ENCODE measurements around the gene CAMK2B.

CAMK2B gene

DNA sequence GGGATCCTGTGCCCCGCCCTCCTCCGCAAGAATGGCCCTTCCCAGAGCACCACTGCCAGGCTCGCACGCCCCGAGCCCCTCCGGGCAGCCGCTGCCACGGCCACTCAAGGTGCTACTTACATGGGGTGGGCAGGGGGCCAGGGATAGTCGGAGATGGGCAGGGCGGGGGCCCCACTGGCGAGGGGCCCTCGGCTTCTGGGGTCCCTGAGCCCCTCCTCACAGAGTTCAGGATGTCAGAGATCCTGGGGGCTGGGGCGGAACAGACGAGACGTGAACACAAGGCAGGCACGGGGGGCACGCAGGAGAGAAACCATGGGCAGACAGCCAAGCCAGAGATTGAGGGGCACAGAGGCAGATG, 99.0 kb downstream of the CAMK2B start:
- no peaks in the 10 kb centered on the region for H3K27me3 ChIP-seq (replicated peaks; ENCODE audit: control insufficient read depth, insufficient read depth, low read length, poor library complexity, severe bottlenecking)
- no peaks in the 10 kb centered on the region for H3K36me3 ChIP-seq (ENCODE audit: control insufficient read depth, insufficient read depth, low read length)
- H3K4me3 ChIP-seq (ENCODE audit: insufficient read depth, low read depth, low read length, poor library complexity, severe bottlenecking), result no peak overlapping the region
- no peaks in the 10 kb centered on the region for H3K9me3 ChIP-seq (ENCODE audit: control insufficient read depth, low read length)
- no peaks in the 10 kb centered on the region for H3K4me1 ChIP-seq (ENCODE audit: control insufficient read depth, insufficient read depth, low read length, poor library complexity, severe bottlenecking)
- DNase-seq, result no peak
- H3K27ac ChIP-seq (ENCODE audit: insufficient read depth, low read length, poor library complexity, severe bottlenecking), result no peak overlapping the region

- DNase-seq, result no peak
- H3K36me3 ChIP-seq (ENCODE audit: control insufficient read depth, insufficient read depth, low read length), result no peaks in the 10 kb centered on the region
- no peak overlapping the region for H3K27ac ChIP-seq (ENCODE audit: insufficient read depth, low read length, poor library complexity, severe bottlenecking)
- no peak overlapping the region for H3K4me3 ChIP-seq (ENCODE audit: insufficient read depth, low read depth, low read length, poor library complexity, severe bottlenecking)
- no peaks in the 10 kb centered on the region for H3K9me3 ChIP-seq (ENCODE audit: control insufficient read depth, low read length)
- no peaks in the 10 kb centered on the region for H3K4me1 ChIP-seq (ENCODE audit: control insufficient read depth, insufficient read depth, low read length, poor library complexity, severe bottlenecking)
- H3K27me3 ChIP-seq (replicated peaks; ENCODE audit: control insufficient read depth, insufficient read depth, low read length, poor library complexity, severe bottlenecking), result no peaks in the 10 kb centered on the region
Observed at GRCh38 chr7:44225566-44226395, 99.6 kb downstream of the CAMK2B start.

- no peak for DNase-seq
- Histone ChIP-seq H3K36me3 (ENCODE audit: control insufficient read depth, insufficient read depth, low read length) (no peaks in the 10 kb centered on the region), H3K4me1 (ENCODE audit: control insufficient read depth, insufficient read depth, low read length, poor library complexity, severe bottlenecking) (no peaks in the 10 kb centered on the region), H3K27ac (ENCODE audit: insufficient read depth, low read length, poor library complexity, severe bottlenecking) (no peak overlapping the region), H3K4me3 (ENCODE audit: insufficient read depth, low read depth, low read length, poor library complexity, severe bottlenecking) (no peak overlapping the region), H3K27me3 (replicated peaks; ENCODE audit: control insufficient read depth, insufficient read depth, low read length, poor library complexity, severe bottlenecking) (no peaks in the 10 kb centered on the region), H3K9me3 (ENCODE audit: control insufficient read depth, low read length) (no peaks in the 10 kb centered on the region)
Observed at GRCh38 chr7:44224974-44225565, 100.3 kb downstream of the CAMK2B start.

- Histone ChIP-seq H3K27ac (ENCODE audit: insufficient read depth, low read length, poor library complexity, severe bottlenecking) (no peak overlapping the region), H3K4me3 (ENCODE audit: insufficient read depth, low read depth, low read length, poor library complexity, severe bottlenecking) (no peak overlapping the region), H3K4me1 (ENCODE audit: control insufficient read depth, insufficient read depth, low read length, poor library complexity, severe bottlenecking) (no peaks in the 10 kb centered on the region), H3K9me3 (ENCODE audit: control insufficient read depth, low read length) (no peaks in the 10 kb centered on the region), H3K27me3 (replicated peaks; ENCODE audit: control insufficient read depth, insufficient read depth, low read length, poor library complexity, severe bottlenecking) (no peaks in the 10 kb centered on the region), H3K36me3 (ENCODE audit: control insufficient read depth, insufficient read depth, low read length) (no peaks in the 10 kb centered on the region)
- no peak for DNase-seq
Observed at GRCh38 chr7:44224080-44224973, 101.1 kb downstream of the CAMK2B start.

GRCh38 chr7:44223362-44224079, 101.9 kb downstream of the CAMK2B start:
- Histone ChIP-seq H3K27me3 (replicated peaks; ENCODE audit: control insufficient read depth, insufficient read depth, low read length, poor library complexity, severe bottlenecking) (no peaks in the 10 kb centered on the region), H3K36me3 (ENCODE audit: control insufficient read depth, insufficient read depth, low read length) (no peaks in the 10 kb centered on the region), H3K9me3 (ENCODE audit: control insufficient read depth, low read length) (no peaks in the 10 kb centered on the region), H3K4me1 (ENCODE audit: control insufficient read depth, insufficient read depth, low read length, poor library complexity, severe bottlenecking) (no peaks in the 10 kb centered on the region), H3K27ac (ENCODE audit: insufficient read depth, low read length, poor library complexity, severe bottlenecking) (no peak overlapping the region), H3K4me3 (ENCODE audit: insufficient read depth, low read depth, low read length, poor library complexity, severe bottlenecking) (no peak overlapping the region)
- no peak for DNase-seq

GRCh38 chr7:44222776-44223261, 102.6 kb downstream of the CAMK2B start:
- Histone ChIP-seq H3K9me3 (ENCODE audit: control insufficient read depth, low read length) (no peaks in the 10 kb centered on the region), H3K4me3 (ENCODE audit: insufficient read depth, low read depth, low read length, poor library complexity, severe bottlenecking) (no peak overlapping the region), H3K27me3 (replicated peaks; ENCODE audit: control insufficient read depth, insufficient read depth, low read length, poor library complexity, severe bottlenecking) (no peaks in the 10 kb centered on the region), H3K36me3 (ENCODE audit: control insufficient read depth, insufficient read depth, low read length) (no peaks in the 10 kb centered on the region), H3K4me1 (ENCODE audit: control insufficient read depth, insufficient read depth, low read length, poor library complexity, severe bottlenecking) (no peaks in the 10 kb centered on the region), H3K27ac (ENCODE audit: insufficient read depth, low read length, poor library complexity, severe bottlenecking) (no peak overlapping the region)
- DNase-seq, result no peak

DNA sequence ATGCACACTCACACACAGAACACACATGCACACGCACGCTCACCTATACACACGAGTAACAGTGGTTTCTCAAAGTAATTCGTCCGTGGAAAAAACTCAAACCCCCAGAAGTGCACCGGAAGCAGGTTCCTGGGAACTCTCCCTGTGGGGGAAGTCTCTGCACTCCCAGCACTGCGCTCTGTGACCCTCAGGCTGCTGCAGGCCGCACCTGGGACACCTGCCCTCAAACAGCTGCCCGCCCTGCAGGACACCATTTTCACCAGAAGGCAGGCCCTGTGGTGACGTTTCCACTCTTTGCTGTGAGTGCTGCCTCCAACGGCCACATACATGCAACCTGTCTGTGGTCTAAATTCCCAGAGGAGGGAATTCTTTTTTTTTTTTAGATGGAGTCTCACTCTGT, 103.3 kb downstream of the CAMK2B start:
- no peak overlapping the region for H3K27ac ChIP-seq (ENCODE audit: insufficient read depth, low read length, poor library complexity, severe bottlenecking)
- H3K4me3 ChIP-seq (ENCODE audit: insufficient read depth, low read depth, low read length, poor library complexity, severe bottlenecking), result no peak overlapping the region
- H3K9me3 ChIP-seq (ENCODE audit: control insufficient read depth, low read length), result no peaks in the 10 kb centered on the region
- DNase-seq, result no peak
- no peaks in the 10 kb centered on the region for H3K4me1 ChIP-seq (ENCODE audit: control insufficient read depth, insufficient read depth, low read length, poor library complexity, severe bottlenecking)
- H3K36me3 ChIP-seq (ENCODE audit: control insufficient read depth, insufficient read depth, low read length), result no peaks in the 10 kb centered on the region
- no peaks in the 10 kb centered on the region for H3K27me3 ChIP-seq (replicated peaks; ENCODE audit: control insufficient read depth, insufficient read depth, low read length, poor library complexity, severe bottlenecking)

DNA sequence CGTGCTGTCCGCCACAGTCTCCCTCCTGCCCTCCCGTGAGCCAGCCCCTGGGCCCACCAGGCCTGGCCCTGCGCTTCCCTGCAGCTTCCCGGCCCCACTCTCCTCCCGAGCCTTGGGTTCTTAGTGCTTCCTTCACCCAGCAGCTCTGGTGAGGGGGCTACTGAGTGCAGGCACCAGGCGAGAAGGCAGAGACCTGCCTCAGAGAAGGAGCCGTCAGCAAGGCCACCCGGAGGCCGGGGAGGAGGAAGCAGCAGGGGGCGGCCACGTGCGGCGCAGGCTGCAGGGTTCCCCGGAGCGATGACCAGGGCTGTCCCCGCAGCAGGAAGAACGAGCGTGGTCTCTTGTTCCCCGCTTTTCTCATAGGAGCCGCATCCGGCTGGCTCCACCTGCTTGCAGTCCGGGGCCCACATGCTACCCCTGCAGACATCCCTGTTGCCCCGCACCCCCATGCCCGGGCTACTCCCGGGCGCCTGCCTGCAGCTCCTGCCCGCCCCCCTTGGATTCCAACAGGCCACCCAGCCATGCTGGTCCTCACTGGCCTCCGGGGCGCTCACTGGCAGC, 104.1 kb downstream of the CAMK2B start:
- no peaks in the 10 kb centered on the region for H3K27me3 ChIP-seq (replicated peaks; ENCODE audit: control insufficient read depth, insufficient read depth, low read length, poor library complexity, severe bottlenecking)
- DNase-seq, result no peak

GRCh38 chr7:44220358-44221112, 104.9 kb downstream of the CAMK2B start:
- Histone ChIP-seq H3K27me3 (replicated peaks; ENCODE audit: control insufficient read depth, insufficient read depth, low read length, poor library complexity, severe bottlenecking) (no peaks in the 10 kb centered on the region), H3K27ac (ENCODE audit: insufficient read depth, low read length, poor library complexity, severe bottlenecking) (no peak overlapping the region), H3K36me3 (ENCODE audit: control insufficient read depth, insufficient read depth, low read length) (no peaks in the 10 kb centered on the region), H3K9me3 (ENCODE audit: control insufficient read depth, low read length) (no peaks in the 10 kb centered on the region), H3K4me1 (ENCODE audit: control insufficient read depth, insufficient read depth, low read length, poor library complexity, severe bottlenecking) (no peaks in the 10 kb centered on the region), H3K4me3 (ENCODE audit: insufficient read depth, low read depth, low read length, poor library complexity, severe bottlenecking) (no peak overlapping the region)
- no peak for DNase-seq

More for the DNA sequence above, 104.1 kb downstream of the CAMK2B start:
- Histone ChIP-seq H3K4me1 (ENCODE audit: control insufficient read depth, insufficient read depth, low read length, poor library complexity, severe bottlenecking) (no peaks in the 10 kb centered on the region), H3K27ac (ENCODE audit: insufficient read depth, low read length, poor library complexity, severe bottlenecking) (no peak overlapping the region), H3K36me3 (ENCODE audit: control insufficient read depth, insufficient read depth, low read length) (no peaks in the 10 kb centered on the region), H3K9me3 (ENCODE audit: control insufficient read depth, low read length) (no peaks in the 10 kb centered on the region), H3K4me3 (ENCODE audit: insufficient read depth, low read depth, low read length, poor library complexity, severe bottlenecking) (no peak overlapping the region)

Data from effector memory CD4-positive, alpha-beta T cell (primary cell).